Glutamatergic neuron (in vitro differentiated cells): Measurements from ENCODE around the gene MAST4. TPM values are rescaled to one million over a fixed set of nuclear protein-coding genes. Genes with fewer than 3 reads are reported as not detected.

Experiments used
- DNase-seq: peaks from one replicate; pipeline ENCODE4 v3.0.0; 2022
- H3K27ac Mint-ChIP-seq: one replicate; pipeline ENCODE4 v1.8.0; 2020; ENCODE audit warnings: mild to moderate bottlenecking, mixed read lengths, inconsistent platforms; ENCODE audit not compliant: unreplicated experiment
- H3K27me3 Mint-ChIP-seq: one replicate; pipeline ENCODE4 v1.8.0; 2020; ENCODE audit warnings: mild to moderate bottlenecking, moderate library complexity, mixed read lengths, inconsistent platforms; ENCODE audit not compliant: unreplicated experiment
- H3K36me3 Mint-ChIP-seq: one replicate; pipeline ENCODE4 v1.8.0; 2020; ENCODE audit warnings: mild to moderate bottlenecking, mixed read lengths, inconsistent platforms; ENCODE audit not compliant: unreplicated experiment
- H3K4me1 Mint-ChIP-seq: one replicate; pipeline ENCODE4 v1.8.0; 2020; ENCODE audit warnings: mild to moderate bottlenecking, low read depth, mixed read lengths, inconsistent platforms; ENCODE audit not compliant: unreplicated experiment
- H3K4me3 Mint-ChIP-seq: one replicate; pipeline ENCODE4 v1.8.0; 2020; ENCODE audit warnings: mild to moderate bottlenecking, mixed read lengths, inconsistent platforms; ENCODE audit not compliant: unreplicated experiment
- H3K9me3 Mint-ChIP-seq: one replicate; pipeline ENCODE4 v1.8.0; 2020; ENCODE audit warnings: mild to moderate bottlenecking, moderate library complexity, mixed read lengths, inconsistent platforms; ENCODE audit not compliant: unreplicated experiment
- CTCF ChIP-seq: fragments of 200-600 bp; sonication (generic); IDR thresholded peaks from one replicate; pipeline ENCODE4 v1.5.0; 2021; ENCODE audit not compliant: partially characterized antibody, unreplicated experiment
- total RNA-seq: library from RNA; stranded (reverse); fragmentation: NEBNext Ultra II Directional; extraction: Animal tissue kit (Norgen Biotek cat#: 25700); gene quantifications from one replicate; pipeline ENCODE4 v1.2.1, GENCODE V29; 2021; ENCODE audit not compliant: unreplicated experiment

The MAST4 gene
- total RNA-seq, 1 donor from 2014 or later, result 11.5 TPM

- no peaks in the 10 kb centered on the region for H3K9me3 Mint-ChIP-seq
These were observed 390.3 kb downstream of the MAST4 start for GRCh38 chr5:66986534-66986933.

GRCh38 chr5:66987126-66987525 is 390.9 kb downstream of the MAST4 start:
- Mint-ChIP-seq H3K4me3 (no peak overlapping the region), H3K9me3 (no peaks in the 10 kb centered on the region), H3K4me1 (peaks cover 10% of the 10 kb centered on the region), H3K27me3 (peaks cover 4% of the 10 kb centered on the region), H3K36me3 (no peaks in the 10 kb centered on the region), H3K27ac (no peak overlapping the region)
- no peak for TF ChIP-seq CTCF
- DNase-seq, result no peak

More at GRCh38 chr5:66986534-66986933, 390.3 kb downstream of the MAST4 start:
- no peak overlapping the region for H3K4me3 Mint-ChIP-seq
- H3K27ac Mint-ChIP-seq, result no peak overlapping the region
- peaks cover 10% of the 10 kb centered on the region for H3K4me1 Mint-ChIP-seq
- no peaks in the 10 kb centered on the region for H3K36me3 Mint-ChIP-seq
- TF ChIP-seq CTCF, result no peak
- peaks cover 4% of the 10 kb centered on the region for H3K27me3 Mint-ChIP-seq
- DNase-seq, result no peak

- no peaks in the 10 kb centered on the region for H3K36me3 Mint-ChIP-seq
- peaks cover 4% of the 10 kb centered on the region for H3K27me3 Mint-ChIP-seq
- DNase-seq, result no peak
- peaks cover 8% of the 10 kb centered on the region for H3K4me1 Mint-ChIP-seq
- no peak overlapping the region for H3K27ac Mint-ChIP-seq
- no peak for TF ChIP-seq CTCF
- no peaks in the 10 kb centered on the region for H3K9me3 Mint-ChIP-seq
- no peak overlapping the region for H3K4me3 Mint-ChIP-seq
These were observed 391.3 kb downstream of the MAST4 start for GRCh38 chr5:66987540-66987939.

GRCh38 chr5:66987949-66988838 is 392.0 kb downstream of the MAST4 start:
- H3K36me3 Mint-ChIP-seq, result no peaks in the 10 kb centered on the region
- peaks cover 5% of the 10 kb centered on the region for H3K4me1 Mint-ChIP-seq
- no peak overlapping the region for H3K4me3 Mint-ChIP-seq
- DNase-seq, result no peak
- no peaks in the 10 kb centered on the region for H3K9me3 Mint-ChIP-seq
- peak; percentile 98 for TF ChIP-seq CTCF
- H3K27ac Mint-ChIP-seq, result no peak overlapping the region
- peaks cover 4% of the 10 kb centered on the region for H3K27me3 Mint-ChIP-seq

- no peak overlapping the region for H3K27ac Mint-ChIP-seq
- H3K36me3 Mint-ChIP-seq, result no peaks in the 10 kb centered on the region
- TF ChIP-seq CTCF, result no peak
- H3K4me3 Mint-ChIP-seq, result no peak overlapping the region
- no peaks in the 10 kb centered on the region for H3K9me3 Mint-ChIP-seq
- peaks cover 5% of the 10 kb centered on the region for H3K4me1 Mint-ChIP-seq
- DNase-seq, result no peak
- peaks cover 1% of the 10 kb centered on the region for H3K27me3 Mint-ChIP-seq
These were observed 393.1 kb downstream of the MAST4 start for GRCh38 chr5:66989286-66989685.
